PC-9 (cell line): ENCODE measurements around the gene DAB2. TPM values are rescaled to one million over a fixed set of nuclear protein-coding genes. Genes with fewer than 3 reads are reported as not detected.

Experiments
- BruUV-seq: library from RNA; stranded (reverse); fragments of 400-500 nt; replicated peaks from 2 replicates; lab custom pipeline; 2021; lab: Mats Ljungman, UMichigan
- CTCF ChIA-PET: fragments of 300-600 bp; sonication (Branson Sonifier 250); formaldehyde crosslinking; loops from one replicate; lab custom pipeline; 2022; ENCODE audit warnings: antibody characterized with exemption; lab: Charles Lee
- POLR2A ChIA-PET: fragments of 300-600 bp; sonication (Branson Sonifier 250); formaldehyde crosslinking; loops from one replicate; lab custom pipeline; 2022; ENCODE audit warnings: antibody characterized with exemption; ENCODE audit not compliant: unreplicated experiment; lab: Charles Lee
- DNase-seq, 2 experiments: peaks; one replicate each; pipeline versions ENCODE4 v3.0.0 to v3.0.0-alpha.2; 2015 to 2022; ENCODE audit warnings: mixed read lengths in 1 of 2
- H2AFZ ChIP-seq: fragments of 200-600 bp; sonication (generic); 2 replicates; pipeline ENCODE4 v1.8.1; 2017; ENCODE audit warnings: antibody characterized with exemption
- H3F3A ChIP-seq: fragments of 200-600 bp; sonication (generic); 2 replicates; pipeline ENCODE4 v1.8.1; 2017; ENCODE audit warnings: antibody characterized with exemption, mild to moderate bottlenecking, low read depth; ENCODE audit not compliant: insufficient read depth
- H3K27ac ChIP-seq: fragments of 200-600 bp; sonication (generic); 2 replicates; pipeline ENCODE4 v1.6.1; 2016; ENCODE audit warnings: mixed run types
- H3K27me3 ChIP-seq: fragments of 200-600 bp; sonication (generic); 2 replicates; pipeline ENCODE4 v1.6.1; 2016; ENCODE audit warnings: low read depth, mixed run types; ENCODE audit not compliant: insufficient read depth
- H3K36me3 ChIP-seq: fragments of 200-600 bp; sonication (generic); 2 replicates; pipeline ENCODE4 v1.6.1; 2016; ENCODE audit warnings: low read depth, mixed run types
- H3K4me1 ChIP-seq: fragments of 200-600 bp; sonication (generic); replicated peaks from 2 replicates; pipeline ENCODE4 v1.6.1; 2016; ENCODE audit warnings: mixed run types; ENCODE audit not compliant: insufficient read depth
- H3K4me2 ChIP-seq: fragments of 200-600 bp; sonication (generic); 2 replicates; pipeline ENCODE4 v1.6.1; 2017; ENCODE audit warnings: mixed run types
- H3K4me3 ChIP-seq: fragments of 200-600 bp; sonication (generic); 2 replicates; pipeline ENCODE4 v1.6.1; 2016; ENCODE audit warnings: mixed run types
- H3K79me2 ChIP-seq: fragments of 200-600 bp; sonication (generic); 2 replicates; pipeline ENCODE4 v1.6.1; 2017; ENCODE audit warnings: low read depth, mixed run types
- H3K9me2 ChIP-seq: fragments of 200-600 bp; sonication (generic); 2 replicates; pipeline ENCODE4 v1.8.1; 2017; ENCODE audit warnings: mild to moderate bottlenecking; ENCODE audit not compliant: insufficient read depth
- H3K9me3 ChIP-seq: fragments of 200-600 bp; sonication (generic); 2 replicates; pipeline ENCODE4 v1.8.1; 2016; ENCODE audit warnings: low read depth; ENCODE audit not compliant: insufficient read depth
- H4K20me1 ChIP-seq: fragments of 200-600 bp; sonication (generic); 2 replicates; pipeline ENCODE4 v1.8.1; 2017; ENCODE audit not compliant: insufficient read depth
- EZH2 ChIP-seq: fragments of 200-600 bp; sonication (generic); IDR thresholded peaks from 2 replicates; pipeline ENCODE4 v1.8.0; 2017; ENCODE audit warnings: antibody characterized with exemption, low read depth
- intact Hi-C: fragments of 100-400 bp; cut with micrococcal nuclease; formaldehyde crosslinking; loops from one replicate; pipeline ENCODE4 v1.10.0; 2022; ENCODE audit not compliant: unreplicated experiment
- total RNA-seq: library from RNA; stranded (reverse); gene quantifications from 2 replicates; pipeline ENCODE4 v1.2.3, GENCODE V29; 2021
- TF ChIP-seq, protein P1 (sequence below): fragments of 200-600 bp; sonication (generic); conservative IDR thresholded peaks from 2 replicates; pipeline ENCODE4 v1.6.1; 2017; ENCODE audit warnings: mixed run types, antibody characterized with exemption, mild to moderate bottlenecking, moderate library complexity

The DAB2 gene
- total RNA-seq, 1 experiment from 2014 or later = 21.0 TPM

- TF ChIP-seq EZH2 = no peak
- TF ChIP-seq, protein P1, sequence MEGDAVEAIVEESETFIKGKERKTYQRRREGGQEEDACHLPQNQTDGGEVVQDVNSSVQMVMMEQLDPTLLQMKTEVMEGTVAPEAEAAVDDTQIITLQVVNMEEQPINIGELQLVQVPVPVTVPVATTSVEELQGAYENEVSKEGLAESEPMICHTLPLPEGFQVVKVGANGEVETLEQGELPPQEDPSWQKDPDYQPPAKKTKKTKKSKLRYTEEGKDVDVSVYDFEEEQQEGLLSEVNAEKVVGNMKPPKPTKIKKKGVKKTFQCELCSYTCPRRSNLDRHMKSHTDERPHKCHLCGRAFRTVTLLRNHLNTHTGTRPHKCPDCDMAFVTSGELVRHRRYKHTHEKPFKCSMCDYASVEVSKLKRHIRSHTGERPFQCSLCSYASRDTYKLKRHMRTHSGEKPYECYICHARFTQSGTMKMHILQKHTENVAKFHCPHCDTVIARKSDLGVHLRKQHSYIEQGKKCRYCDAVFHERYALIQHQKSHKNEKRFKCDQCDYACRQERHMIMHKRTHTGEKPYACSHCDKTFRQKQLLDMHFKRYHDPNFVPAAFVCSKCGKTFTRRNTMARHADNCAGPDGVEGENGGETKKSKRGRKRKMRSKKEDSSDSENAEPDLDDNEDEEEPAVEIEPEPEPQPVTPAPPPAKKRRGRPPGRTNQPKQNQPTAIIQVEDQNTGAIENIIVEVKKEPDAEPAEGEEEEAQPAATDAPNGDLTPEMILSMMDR = no peak
- no peak for DNase-seq
- Histone ChIP-seq H3K27ac (no peak overlapping the region), H3K36me3 (no peaks in the 10 kb centered on the region), H4K20me1 (no peaks in the 10 kb centered on the region), H3K27me3 (no peaks in the 10 kb centered on the region), H3F3A (no peaks in the 10 kb centered on the region), H3K4me1 (no peaks in the 10 kb centered on the region), H3K9me2 (no peaks in the 10 kb centered on the region; the same call in 1 of the 2 replicates), H3K4me3 (no peak overlapping the region), H3K4me2 (no peak overlapping the region), H2AFZ (no peak overlapping the region), H3K9me3 (peaks cover 11% of the 10 kb centered on the region), H3K79me2 (no peaks in the 10 kb centered on the region)
- ChIA-PET POLR2A (no interaction called here), CTCF (no interaction called here)
- no TSS peak for BruUV-seq
- intact Hi-C loops = no loop called here
These were observed 72.6 kb downstream of the DAB2 start for GRCh38 chr5:39352170-39352569.

GRCh38 chr5:39349484-39349883 is 75.3 kb downstream of the DAB2 start:
- no peak overlapping the region for H3K4me2 ChIP-seq
- no peak overlapping the region; the same call in 1 of the 2 replicates for H2AFZ ChIP-seq
- peaks cover 11% of the 10 kb centered on the region for H3K9me3 ChIP-seq
- H3K27ac ChIP-seq = no peak overlapping the region
- CTCF ChIA-PET = no interaction called here
- no peaks in the 10 kb centered on the region for H3K36me3 ChIP-seq
- no peaks in the 10 kb centered on the region for H4K20me1 ChIP-seq
- H3F3A ChIP-seq = no peaks in the 10 kb centered on the region
- no peaks in the 10 kb centered on the region for H3K27me3 ChIP-seq
- BruUV-seq = no TSS peak
- DNase-seq = no peak
- TF ChIP-seq, protein P1 = no peak
- no peak for TF ChIP-seq EZH2
- POLR2A ChIA-PET = no interaction called here
- H3K9me2 ChIP-seq = no peaks in the 10 kb centered on the region; the same call in 1 of the 2 replicates
- H3K79me2 ChIP-seq = no peaks in the 10 kb centered on the region
- intact Hi-C loops = no loop called here
- no peak overlapping the region for H3K4me3 ChIP-seq
- H3K4me1 ChIP-seq = no peaks in the 10 kb centered on the region

GRCh38 chr5:39342460-39342859 is 82.3 kb downstream of the DAB2 start:
- Histone ChIP-seq H3K4me2 (no peak overlapping the region), H3K9me3 (no peaks in the 10 kb centered on the region), H2AFZ (no peak overlapping the region), H3K79me2 (no peaks in the 10 kb centered on the region), H4K20me1 (no peaks in the 10 kb centered on the region), H3K4me3 (no peak overlapping the region), H3K9me2 (no peaks in the 10 kb centered on the region), H3K36me3 (no peaks in the 10 kb centered on the region), H3K27me3 (no peaks in the 10 kb centered on the region), H3K27ac (no peak overlapping the region), H3F3A (no peaks in the 10 kb centered on the region), H3K4me1 (no peaks in the 10 kb centered on the region)
- no peak for TF ChIP-seq EZH2
- TF ChIP-seq, protein P1 = no peak
- no TSS peak for BruUV-seq
- ChIA-PET POLR2A (no interaction called here), CTCF (no interaction called here)
- intact Hi-C loops = no loop called here
- no peak for DNase-seq
